ENCODE measurements around the gene ZMYND8.

- no peak for TF ChIP-seq POLR2AphosphoS5 (IDR thresholded peaks at IDR 0.05; ENCODE audit: low read depth, low read length)
- no peak for TF ChIP-seq SIN3A (IDR thresholded peaks at IDR 0.05; ENCODE audit: borderline replicate concordance, insufficient read depth, low read length)
- TF ChIP-seq, protein P1, sequence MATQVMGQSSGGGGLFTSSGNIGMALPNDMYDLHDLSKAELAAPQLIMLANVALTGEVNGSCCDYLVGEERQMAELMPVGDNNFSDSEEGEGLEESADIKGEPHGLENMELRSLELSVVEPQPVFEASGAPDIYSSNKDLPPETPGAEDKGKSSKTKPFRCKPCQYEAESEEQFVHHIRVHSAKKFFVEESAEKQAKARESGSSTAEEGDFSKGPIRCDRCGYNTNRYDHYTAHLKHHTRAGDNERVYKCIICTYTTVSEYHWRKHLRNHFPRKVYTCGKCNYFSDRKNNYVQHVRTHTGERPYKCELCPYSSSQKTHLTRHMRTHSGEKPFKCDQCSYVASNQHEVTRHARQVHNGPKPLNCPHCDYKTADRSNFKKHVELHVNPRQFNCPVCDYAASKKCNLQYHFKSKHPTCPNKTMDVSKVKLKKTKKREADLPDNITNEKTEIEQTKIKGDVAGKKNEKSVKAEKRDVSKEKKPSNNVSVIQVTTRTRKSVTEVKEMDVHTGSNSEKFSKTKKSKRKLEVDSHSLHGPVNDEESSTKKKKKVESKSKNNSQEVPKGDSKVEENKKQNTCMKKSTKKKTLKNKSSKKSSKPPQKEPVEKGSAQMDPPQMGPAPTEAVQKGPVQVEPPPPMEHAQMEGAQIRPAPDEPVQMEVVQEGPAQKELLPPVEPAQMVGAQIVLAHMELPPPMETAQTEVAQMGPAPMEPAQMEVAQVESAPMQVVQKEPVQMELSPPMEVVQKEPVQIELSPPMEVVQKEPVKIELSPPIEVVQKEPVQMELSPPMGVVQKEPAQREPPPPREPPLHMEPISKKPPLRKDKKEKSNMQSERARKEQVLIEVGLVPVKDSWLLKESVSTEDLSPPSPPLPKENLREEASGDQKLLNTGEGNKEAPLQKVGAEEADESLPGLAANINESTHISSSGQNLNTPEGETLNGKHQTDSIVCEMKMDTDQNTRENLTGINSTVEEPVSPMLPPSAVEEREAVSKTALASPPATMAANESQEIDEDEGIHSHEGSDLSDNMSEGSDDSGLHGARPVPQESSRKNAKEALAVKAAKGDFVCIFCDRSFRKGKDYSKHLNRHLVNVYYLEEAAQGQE (IDR thresholded peaks at IDR 0.05; ENCODE audit: insufficient read depth in 1 of 2, low read depth in 2 of 2, low read length in 2 of 2) = no peak
- TF ChIP-seq TAF1 (IDR thresholded peaks at IDR 0.05; ENCODE audit: borderline replicate concordance, insufficient read depth, low read length) = no peak
- TF ChIP-seq FOXP2 (optimal IDR thresholded peaks at IDR 0.05; ENCODE audit: borderline replicate concordance, extremely low read depth, extremely low read length, insufficient read depth) = no peak
These were observed 22.4 kb downstream of the ZMYND8 start for GRCh38 chr20:47334022-47334551.

Measured in PFSK-1 (cell line).